Measurements from ENCODE around the gene MUC6.

- TF ChIP-seq POLR2A (IDR thresholded peaks at IDR 0.05; ENCODE audit: low read length): no peak
- TF ChIP-seq GATA1 (IDR thresholded peaks at IDR 0.05; ENCODE audit: low read depth, low read length): no peak
Observed at GRCh38 chr11:1012291-1012690, 24.2 kb downstream of the MUC6 start.
